K562 (cell line): ENCODE results near the gene TBC1D1. TPM values are rescaled to one million over a fixed set of nuclear protein-coding genes. Genes with fewer than 3 reads are reported as not detected.

Experiments
- CBFA2T3 ChIP-seq: fragments of 450-650 bp; IDR thresholded peaks from 2 replicates; pipeline ENCODE4 v1.6.1; 2017
- CTCFL ChIP-seq: IDR thresholded peaks from 2 replicates; pipeline ENCODE4 v1.6.1; 2011; ENCODE audit warnings: borderline replicate concordance, low read depth, mild to moderate bottlenecking, moderate library complexity, low read length; ENCODE audit not compliant: insufficient read depth, poor library complexity, severe bottlenecking
- HLTF ChIP-seq: fragments of 450-650 bp; IDR thresholded peaks from 2 replicates; pipeline ENCODE4 v1.6.1; 2016
- HNRNPUL1 ChIP-seq: fragments of 200-400 bp; formaldehyde crosslinking; IDR thresholded peaks from 2 replicates; pipeline ENCODE4 v1.6.1; 2017; ENCODE audit warnings: low read length
- HOXB6 ChIP-seq: fragments of 250-450 bp; sonication (Bioruptor Pico); IDR thresholded peaks from 2 replicates; pipeline ENCODE4 v1.5.1; 2022; ENCODE audit warnings: mild to moderate bottlenecking, borderline replicate concordance
- MCM2 ChIP-seq: fragments of 450-650 bp; IDR thresholded peaks from 2 replicates; pipeline ENCODE4 v1.6.1; 2017; ENCODE audit warnings: low read depth, mild to moderate bottlenecking
- PTRF ChIP-seq: fragments of 450-650 bp; IDR thresholded peaks from 2 replicates; pipeline ENCODE4 v1.6.1; 2016; ENCODE audit warnings: mild to moderate bottlenecking, missing genetic modification characterization, missing compliant biosample characterization
- SMAD4 ChIP-seq: fragments of 250-450 bp; sonication (Bioruptor Pico); conservative IDR thresholded peaks from 2 replicates; pipeline ENCODE4 v1.8.0; 2021; ENCODE audit warnings: inconsistent platforms, mild to moderate bottlenecking, moderate library complexity
- TFAP4 ChIP-seq: sonication (generic); formaldehyde crosslinking; IDR thresholded peaks from 2 replicates; pipeline ENCODE4 v1.8.0; 2022; ENCODE audit warnings: missing genetic modification reagents, mild to moderate bottlenecking, moderate library complexity, borderline replicate concordance
- ZFP30 ChIP-seq: fragments of 250-450 bp; sonication (Bioruptor Pico); IDR thresholded peaks from 2 replicates; pipeline ENCODE4 v1.8.0; 2022; ENCODE audit warnings: moderate library complexity, mild to moderate bottlenecking, inconsistent platforms, borderline replicate concordance
- polyA plus RNA-seq, 8 experiments: library from polyadenylated mRNA; depleted of rRNA in 4 of 8; stranded (reverse) in 5 of 8; unstranded in 3 of 8; fragments of >200 nt; fragmentation: Nextera tagmentation in 2 of 8; fragmentation: Illumina TruSeq in 1 of 8; extraction: Ambion mirVana in 2 of 8; extraction: Trizol in 1 of 8; gene quantifications; 2 replicates each; pipeline versions ENCODE4 v1.2.1 to v1.2.3, GENCODE V29; 2011 to 2014; ENCODE audit warnings: inconsistent platforms in 1 of 8, missing spikeins in 1 of 8
- total RNA-seq, 7 experiments: library from RNA; depleted of rRNA in 6 of 7; stranded (reverse); fragments of >200 nt in 6 of 7; fragmentation: Illumina TruSeq in 2 of 7; extraction: Trizol in 2 of 7; gene quantifications; 2 replicates each; pipeline versions ENCODE4 v1.2.1 to v1.2.3, GENCODE V29; 2011 to 2021; ENCODE audit warnings: low replicate concordance in 1 of 7

The TBC1D1 gene
- total and polyA plus RNA-seq, 9 of the 15 experiments (the other 6 are each of a cell fraction or from before 2014, with no cell fraction given) = 0.59 to 14.2 (median 8.8) TPM

DNA sequence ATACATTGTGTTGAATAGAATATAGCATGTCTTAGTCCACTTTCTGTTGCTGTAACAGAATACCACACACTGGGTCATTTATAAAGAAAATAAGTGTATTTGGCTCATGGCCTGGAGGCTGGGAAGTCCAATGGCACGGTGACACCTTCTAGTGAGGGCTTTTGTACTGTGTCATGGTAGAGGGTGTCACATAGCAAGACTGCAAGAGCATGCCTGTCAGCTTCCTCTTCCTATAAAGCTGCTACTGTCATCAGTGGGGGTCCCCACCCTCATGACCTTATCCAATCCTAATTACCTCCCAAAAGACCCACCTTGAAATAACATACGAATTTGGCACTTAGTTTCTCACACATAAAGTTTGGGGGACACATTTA is 262.5 kb downstream of the TBC1D1 start (continued):
- TF ChIP-seq CTCFL = no peak
- TF ChIP-seq CBFA2T3 = no peak
- no peak for TF ChIP-seq TFAP4 (CRISPR knock-in tag)
- no peak for TF ChIP-seq HLTF
- TF ChIP-seq PTRF (tag) = no peak
- TF ChIP-seq HNRNPUL1 = no peak
- no peak for TF ChIP-seq HOXB6 (CRISPR knock-in tag)
- no peak for TF ChIP-seq MCM2
- TF ChIP-seq ZFP30 (CRISPR knock-in tag) = no peak
- TF ChIP-seq SMAD4 (CRISPR knock-in tag) = no peak
